AG09319 (cell line): ENCODE data around the gene KAT7.
A peak's percentile ranks its signal among the peaks of the same experiment; 100 is the strongest.

ENCODE experiments used
- DNase-seq: peaks from one replicate; pipeline ENCODE4 v3.0.0-alpha.2; 2010; ENCODE audit warnings: low read depth; ENCODE audit errors: extremely low read depth
- TF ChIP-seq, protein P1 (sequence below): IDR thresholded peaks from 2 replicates; pipeline ENCODE4 v1.5.1; 2011; ENCODE audit warnings: low read depth, mild to moderate bottlenecking, inconsistent platforms, low read length, moderate library complexity

Gene KAT7

DNA sequence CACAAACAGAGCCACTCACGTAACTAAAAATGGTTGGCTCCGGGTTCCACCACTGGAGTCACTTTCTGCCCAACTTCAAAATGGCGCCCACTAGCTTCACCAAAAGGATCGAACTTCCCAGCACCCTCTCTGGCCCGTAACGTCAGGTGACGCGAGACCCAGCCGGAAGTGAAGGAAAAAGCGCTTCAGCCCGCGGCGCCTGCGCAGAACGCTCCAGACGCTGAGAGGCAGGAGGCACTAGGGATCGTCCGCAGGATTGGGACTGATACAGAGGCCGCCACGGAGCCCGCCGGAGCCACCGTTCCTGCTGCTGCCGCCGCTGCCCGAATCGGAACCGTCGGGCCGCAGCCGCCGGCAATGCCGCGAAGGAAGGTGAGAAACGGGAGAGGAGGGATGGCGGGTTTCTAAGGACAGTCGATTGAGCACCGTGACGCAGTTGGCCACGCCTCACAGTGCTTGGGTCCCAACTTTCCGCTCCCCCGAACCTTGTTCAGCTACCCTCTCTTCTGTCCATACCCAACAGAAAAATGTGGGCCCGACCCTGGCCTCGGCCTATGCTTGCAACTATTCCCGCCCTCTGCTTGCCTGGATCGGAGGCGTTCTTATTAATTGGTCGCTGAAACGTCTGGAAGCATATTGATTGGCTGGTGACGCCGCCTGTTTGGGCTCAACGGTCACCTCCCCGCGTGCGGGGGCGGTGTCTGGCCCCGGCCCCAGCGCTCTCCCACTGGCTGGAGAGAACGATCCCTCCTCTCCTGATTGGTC, at the start of gene KAT7:
KAT7 (plus strand) TSS at position 204 of the 765 bp plus-strand sequence; CDS start at position 358, 154 bp downstream.
- TF ChIP-seq, protein P1, sequence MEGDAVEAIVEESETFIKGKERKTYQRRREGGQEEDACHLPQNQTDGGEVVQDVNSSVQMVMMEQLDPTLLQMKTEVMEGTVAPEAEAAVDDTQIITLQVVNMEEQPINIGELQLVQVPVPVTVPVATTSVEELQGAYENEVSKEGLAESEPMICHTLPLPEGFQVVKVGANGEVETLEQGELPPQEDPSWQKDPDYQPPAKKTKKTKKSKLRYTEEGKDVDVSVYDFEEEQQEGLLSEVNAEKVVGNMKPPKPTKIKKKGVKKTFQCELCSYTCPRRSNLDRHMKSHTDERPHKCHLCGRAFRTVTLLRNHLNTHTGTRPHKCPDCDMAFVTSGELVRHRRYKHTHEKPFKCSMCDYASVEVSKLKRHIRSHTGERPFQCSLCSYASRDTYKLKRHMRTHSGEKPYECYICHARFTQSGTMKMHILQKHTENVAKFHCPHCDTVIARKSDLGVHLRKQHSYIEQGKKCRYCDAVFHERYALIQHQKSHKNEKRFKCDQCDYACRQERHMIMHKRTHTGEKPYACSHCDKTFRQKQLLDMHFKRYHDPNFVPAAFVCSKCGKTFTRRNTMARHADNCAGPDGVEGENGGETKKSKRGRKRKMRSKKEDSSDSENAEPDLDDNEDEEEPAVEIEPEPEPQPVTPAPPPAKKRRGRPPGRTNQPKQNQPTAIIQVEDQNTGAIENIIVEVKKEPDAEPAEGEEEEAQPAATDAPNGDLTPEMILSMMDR = no peak
- peak; percentile 98 for DNase-seq

DNA sequence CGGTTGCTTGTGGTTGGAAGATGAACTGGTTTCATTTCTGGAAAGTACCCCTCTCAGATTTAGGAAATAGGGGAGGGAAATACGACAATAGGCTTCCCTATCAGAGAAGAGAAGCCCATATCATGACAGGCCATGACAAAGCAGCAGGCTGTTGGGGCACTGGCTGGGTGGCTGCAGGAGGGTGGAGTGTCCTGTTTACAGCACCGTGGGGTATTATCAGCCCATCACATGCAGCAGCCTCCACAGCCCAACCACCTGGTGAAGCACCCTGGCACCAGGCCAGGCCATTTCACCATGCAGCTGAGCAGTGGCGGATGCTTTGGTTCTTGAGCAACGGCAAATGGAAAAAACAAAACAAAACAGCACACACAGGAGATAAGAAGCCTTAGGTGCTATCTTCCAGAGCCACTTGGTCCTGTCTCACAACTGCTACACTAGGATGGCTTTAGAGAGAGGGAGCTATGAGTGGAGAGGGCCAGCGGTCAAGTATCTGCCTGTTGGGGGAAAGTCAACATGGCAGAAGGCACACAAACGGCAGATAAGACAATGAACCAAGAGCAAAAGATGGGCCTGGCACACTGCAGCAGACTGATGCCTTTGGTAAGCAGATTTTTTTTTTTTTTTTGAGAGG, 48.7 kb upstream of the KAT7 start:
- TF ChIP-seq, protein P1 = no peak
- no peak for DNase-seq

DNA sequence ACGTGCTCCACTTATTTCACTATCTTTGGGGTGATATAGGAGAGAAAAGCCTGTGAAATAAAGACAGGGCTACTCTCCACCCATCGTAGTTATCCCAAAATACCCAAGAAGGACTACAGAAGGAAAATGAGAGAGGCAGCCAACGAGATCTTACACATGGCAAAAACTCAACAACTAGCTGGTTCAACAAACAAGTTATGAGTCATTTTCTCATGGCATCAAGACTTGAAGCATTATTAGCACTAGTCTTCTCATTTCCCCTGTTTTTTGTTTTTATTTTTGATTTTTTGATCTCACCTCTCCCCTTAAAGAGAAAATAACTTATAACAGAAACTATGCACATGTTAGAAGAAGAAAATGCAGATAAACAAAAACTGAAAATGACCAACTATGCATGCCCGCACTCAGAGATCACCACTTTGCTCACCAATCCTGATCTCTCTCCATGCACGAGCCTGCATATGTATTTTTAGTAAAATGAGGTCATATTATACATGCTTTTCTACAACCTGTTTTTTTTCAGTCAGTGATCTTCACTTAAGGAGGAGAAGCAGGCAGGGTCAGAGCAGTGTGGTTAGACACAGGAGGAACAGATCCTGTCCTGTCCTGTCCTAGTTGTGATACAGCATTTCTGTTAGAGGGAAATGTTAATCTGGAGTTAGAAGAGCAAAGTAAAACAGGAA, 47.3 kb upstream of the KAT7 start:
- DNase-seq = no peak
- TF ChIP-seq, protein P1 = no peak

DNA sequence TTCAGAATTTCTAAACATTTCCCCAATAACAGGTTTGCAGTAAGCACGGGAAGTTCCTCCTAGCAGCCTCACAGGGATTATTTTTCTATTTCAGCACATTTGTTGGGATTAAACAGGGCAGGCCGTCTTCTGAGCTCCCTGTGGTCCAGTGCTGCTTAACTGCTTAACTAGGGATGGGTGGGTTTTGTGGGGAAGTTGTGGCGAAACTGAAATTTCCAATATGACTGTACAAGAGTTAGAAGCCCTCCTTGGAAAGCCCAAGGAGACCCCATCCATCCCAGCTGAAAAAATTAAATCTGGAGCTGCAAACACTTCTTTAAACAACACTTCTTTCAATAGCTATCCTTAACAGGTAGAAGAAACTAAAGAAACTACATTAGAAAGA, 46.8 kb upstream of the KAT7 start:
- TF ChIP-seq, protein P1 = no peak

DNA sequence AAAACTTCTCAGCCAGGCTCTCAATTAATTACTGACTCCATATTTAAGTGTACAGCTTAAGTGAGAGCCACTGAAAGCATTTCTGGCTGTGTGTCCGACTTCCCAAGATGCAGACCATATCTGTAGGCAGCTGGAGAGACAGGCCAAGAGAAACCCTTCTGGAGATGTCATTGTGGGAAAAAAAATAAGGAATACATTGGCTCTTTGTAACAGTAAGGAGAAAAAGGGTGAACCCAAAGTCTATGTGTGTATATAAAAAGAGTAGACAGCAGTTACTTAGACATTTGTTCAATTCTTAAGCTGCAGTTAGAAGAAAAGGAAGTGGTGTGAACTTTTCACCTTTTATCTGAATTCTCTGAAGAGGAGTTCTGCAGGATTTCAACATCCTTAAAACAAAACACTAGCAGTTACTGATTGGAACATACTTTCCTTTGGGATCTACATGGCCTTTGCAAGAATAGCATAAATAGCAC, 46.3 kb upstream of the KAT7 start:
- TF ChIP-seq, protein P1 = no peak
- DNase-seq = no peak

More for the DNA sequence above, 46.8 kb upstream of the KAT7 start:
- DNase-seq = no peak

DNA sequence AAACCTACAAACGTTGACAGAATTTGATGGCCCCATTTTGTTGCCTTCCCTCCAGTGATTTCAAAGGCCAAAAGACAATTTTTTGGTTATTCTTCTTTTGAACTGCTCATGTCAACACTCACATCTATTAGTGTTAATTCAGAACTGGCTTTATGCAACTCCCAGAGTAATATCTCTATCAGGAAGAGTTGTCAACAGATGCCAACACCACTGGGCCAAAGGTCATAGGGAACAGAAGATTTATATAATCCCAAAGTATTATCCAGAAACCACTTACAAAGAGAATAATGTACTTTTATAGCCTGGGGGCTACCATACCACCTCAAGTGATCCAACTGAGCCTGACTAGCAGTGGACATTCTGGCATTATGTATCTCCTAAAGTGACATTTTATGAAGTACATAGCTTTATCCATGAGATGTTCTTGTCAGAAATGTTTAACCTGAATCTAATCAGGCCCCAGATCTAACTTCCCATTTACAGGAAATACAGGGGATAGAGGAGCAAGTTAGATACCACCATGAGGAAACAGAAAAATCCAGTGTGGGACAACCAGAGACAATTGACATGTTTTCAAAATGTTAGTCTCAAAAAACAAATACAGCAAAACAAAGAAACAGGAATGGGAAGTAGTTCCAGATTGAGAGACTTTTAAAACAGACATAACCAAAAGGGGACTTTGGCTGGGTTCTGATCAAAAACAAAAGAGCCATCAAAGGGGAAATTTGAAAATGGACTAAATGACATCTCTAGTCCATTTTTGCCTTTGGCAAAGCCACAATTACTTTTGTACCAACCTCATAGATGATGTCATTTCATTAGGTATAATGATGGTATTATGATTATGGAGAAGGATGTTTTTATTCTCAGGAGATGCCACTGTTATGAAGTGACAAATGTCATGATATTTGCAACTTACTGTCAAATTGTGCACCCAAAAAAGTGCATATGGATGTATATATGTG, 43.0 kb upstream of the KAT7 start:
- TF ChIP-seq, protein P1 = no peak
- no peak for DNase-seq
